Naive thymus-derived CD4-positive, alpha-beta T cell (primary cell): ENCODE data around the gene BRINP3. TPM values are rescaled to one million over a fixed set of nuclear protein-coding genes. Genes with fewer than 3 reads are reported as not detected.

Source experiments
- ATAC-seq: fragments of 150-1000 bp; cut with Tn5 transposase; 2 replicates; pipeline ENCODE4 v1.10.0; 2021; ENCODE audit warnings: mild to moderate bottlenecking, moderate library complexity
- CTCF ChIA-PET: fragments of 350-600 bp; sonication (Branson Sonifier 250); formaldehyde crosslinking; loops from one replicate; lab custom pipeline; 2021; ENCODE audit warnings: antibody characterized with exemption; lab: Charles Lee
- POLR2A ChIA-PET: fragments of 350-600 bp; sonication (Branson Sonifier 250); formaldehyde crosslinking; loops from one replicate; lab custom pipeline; 2021; ENCODE audit warnings: antibody characterized with exemption, inconsistent platforms; lab: Charles Lee
- DNase-seq, 9 donors: peaks; one replicate each; pipeline versions ENCODE4 v3.0.0 to v3.0.0-alpha.2; 2020 to 2022; ENCODE audit warnings: mixed read lengths in 1 of 9
- H3K27ac ChIP-seq: one replicate; pipeline ENCODE4 v1.7.0; 2013; ENCODE audit warnings: mild to moderate bottlenecking, low read depth, low read length, moderate library complexity
- H3K27me3 ChIP-seq, 2 donors: one replicate each; pipeline ENCODE4 v1.7.0; 2013; ENCODE audit warnings: low read length in 2 of 2, mild to moderate bottlenecking in 2 of 2, moderate library complexity in 2 of 2; ENCODE audit not compliant: control insufficient read depth in 2 of 2, insufficient read depth in 2 of 2
- H3K36me3 ChIP-seq, 3 experiments: 1 replicate in 2 of 3; 2 replicates in 1 of 3; pipeline ENCODE4 v1.7.0; 2013; ENCODE audit warnings: low read length in 3 of 3, mild to moderate bottlenecking in 3 of 3, moderate library complexity in 1 of 3; ENCODE audit not compliant: insufficient read depth in 3 of 3, control insufficient read depth in 2 of 3
- H3K4me1 ChIP-seq, 2 donors: one replicate each; pipeline ENCODE4 v1.7.0; 2013; ENCODE audit warnings: low read length in 2 of 2, mild to moderate bottlenecking in 2 of 2, moderate library complexity in 1 of 2; ENCODE audit not compliant: control insufficient read depth in 2 of 2, insufficient read depth in 2 of 2
- H3K4me3 ChIP-seq: 2 replicates; pipeline ENCODE4 v1.7.0; 2013; ENCODE audit warnings: mild to moderate bottlenecking, low read length
- H3K9me3 ChIP-seq, 3 experiments: 1 replicate in 2 of 3; 2 replicates in 1 of 3; pipeline ENCODE4 v1.7.0; 2013; ENCODE audit warnings: low read length in 3 of 3; ENCODE audit not compliant: control insufficient read depth in 2 of 3
- H3K27ac Mint-ChIP-seq, 9 donors: one replicate each; pipeline ENCODE4 v1.8.0; 2020 to 2022; ENCODE audit warnings: mixed read lengths in 9 of 9, mild to moderate bottlenecking in 8 of 9, moderate library complexity in 5 of 9, inconsistent platforms in 2 of 9
- H3K27me3 Mint-ChIP-seq, 5 donors: one replicate each; pipeline ENCODE4 v1.8.0; 2021 to 2022; ENCODE audit warnings: mixed read lengths in 5 of 5, mild to moderate bottlenecking in 1 of 5
- H3K36me3 Mint-ChIP-seq, 5 donors: one replicate each; pipeline ENCODE4 v1.8.0; 2020 to 2022; ENCODE audit warnings: mixed read lengths in 5 of 5, mild to moderate bottlenecking in 3 of 5, inconsistent platforms in 1 of 5
- H3K4me1 Mint-ChIP-seq, 7 donors: one replicate each; pipeline ENCODE4 v1.8.0; 2020 to 2022; ENCODE audit warnings: mixed read lengths in 7 of 7, mild to moderate bottlenecking in 3 of 7, inconsistent platforms in 1 of 7
- H3K4me3 Mint-ChIP-seq, 10 donors: one replicate each; pipeline ENCODE4 v1.8.0; 2020 to 2022; ENCODE audit warnings: mild to moderate bottlenecking in 10 of 10, mixed read lengths in 10 of 10, moderate library complexity in 6 of 10, inconsistent platforms in 2 of 10
- H3K9me3 Mint-ChIP-seq, 11 donors: one replicate each; pipeline ENCODE4 v1.8.0; 2020 to 2022; ENCODE audit warnings: mixed read lengths in 11 of 11, mild to moderate bottlenecking in 4 of 11, inconsistent platforms in 1 of 11, moderate library complexity in 1 of 11
- intact Hi-C, 2 donors: fragments of 100-400 bp; cut with micrococcal nuclease; formaldehyde crosslinking; loops; one replicate each; pipeline ENCODE4 v1.15.1; 2023
- polyA plus RNA-seq, 2 donors: library from polyadenylated mRNA; unstranded; fragments of 300-500 nt; fragmentation: Illumina TruSeq; gene quantifications; one replicate each; pipeline ENCODE4 v1.2.3, GENCODE V29; 2021
- total RNA-seq, 6 experiments: library from RNA in 5 of 6; stranded (reverse) in 5 of 6; gene quantifications; 1 replicate in 5 of 6; 2 replicates in 1 of 6; pipeline ENCODE4 v1.2.3 and lab custom pipeline; 2021 to 2026

The BRINP3 gene
- total and polyA plus RNA-seq, 7 experiments from 2014 or later: not detected

DNA sequence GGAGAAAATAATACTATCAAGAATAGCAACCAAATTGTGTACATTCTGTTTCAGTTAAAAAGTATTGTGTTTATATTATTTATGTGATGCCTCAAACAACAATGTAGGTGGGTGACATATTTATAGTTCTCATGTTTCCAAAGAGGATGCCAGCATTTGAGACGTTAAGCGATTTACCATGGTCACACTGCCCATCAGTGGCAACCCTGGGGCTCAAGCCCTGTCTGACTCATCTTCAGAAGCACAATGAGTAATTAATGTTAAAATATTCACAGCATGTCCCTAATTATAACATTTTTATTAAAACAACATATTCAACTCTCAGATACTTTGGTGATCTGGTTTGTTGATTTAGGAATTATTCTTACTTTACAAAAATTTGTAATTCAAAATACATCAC is 409.4 kb downstream of the BRINP3 start:
- ATAC-seq: no peak
- DNase-seq: no peak
- ChIA-PET CTCF (no interaction called here), POLR2A (no interaction called here)
- no peak overlapping the region for H3K27ac ChIP-seq
- H3K9me3 Mint-ChIP-seq: peaks cover 0 to 25% (median 4%) of the 10 kb centered on the region in 11 donors
- H3K36me3 Mint-ChIP-seq: no peaks in the 10 kb centered on the region
- no peaks in the 10 kb centered on the region for H3K9me3 ChIP-seq
- no peak overlapping the region for H3K27ac Mint-ChIP-seq
- intact Hi-C loops: no loop called here
- no peaks in the 10 kb centered on the region for H3K36me3 ChIP-seq
- H3K4me3 ChIP-seq: no peak overlapping the region
- peaks cover 0 to 4% (median 0%) of the 10 kb centered on the region in 7 donors for H3K4me1 Mint-ChIP-seq
- H3K27me3 Mint-ChIP-seq: no peaks in the 10 kb centered on the region
- no peaks in the 10 kb centered on the region for H3K4me1 ChIP-seq
- H3K4me3 Mint-ChIP-seq: no peak overlapping the region
- no peaks in the 10 kb centered on the region for H3K27me3 ChIP-seq

DNA sequence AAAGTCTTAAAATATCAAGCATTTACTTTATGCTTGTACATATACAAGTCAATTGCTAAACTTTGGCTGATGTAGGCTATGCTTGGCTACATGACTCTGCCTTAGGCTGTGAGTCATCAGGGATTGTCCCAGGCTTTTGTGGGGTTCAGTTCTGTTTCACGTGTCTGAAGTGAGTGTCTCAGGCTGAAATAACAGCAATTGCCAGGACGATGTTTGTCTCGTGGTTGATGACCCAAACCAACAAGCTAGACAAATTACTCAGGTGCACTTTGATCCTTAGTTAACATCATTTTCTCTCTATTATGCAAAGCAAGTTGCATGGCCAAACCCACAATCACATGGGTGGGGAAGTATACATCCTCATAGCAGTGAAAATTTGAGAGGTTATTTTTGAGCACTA is 410.1 kb downstream of the BRINP3 start:
- H3K36me3 Mint-ChIP-seq: no peaks in the 10 kb centered on the region
- peaks cover 0 to 19% (median 2%) of the 10 kb centered on the region in 11 donors for H3K9me3 Mint-ChIP-seq
- Histone ChIP-seq H3K4me1 (no peaks in the 10 kb centered on the region), H3K27ac (no peak overlapping the region), H3K4me3 (no peak overlapping the region), H3K27me3 (no peaks in the 10 kb centered on the region), H3K9me3 (no peaks in the 10 kb centered on the region), H3K36me3 (no peaks in the 10 kb centered on the region)
- CTCF ChIA-PET: no interaction called here
- ATAC-seq (no peak), DNase-seq (no peak)
- no peak overlapping the region for H3K27ac Mint-ChIP-seq
- POLR2A ChIA-PET: no interaction called here
- intact Hi-C loops: no loop called here
- peaks cover 0 to 4% (median 0%) of the 10 kb centered on the region in 7 donors for H3K4me1 Mint-ChIP-seq
- no peaks in the 10 kb centered on the region for H3K27me3 Mint-ChIP-seq
- no peak overlapping the region for H3K4me3 Mint-ChIP-seq

DNA sequence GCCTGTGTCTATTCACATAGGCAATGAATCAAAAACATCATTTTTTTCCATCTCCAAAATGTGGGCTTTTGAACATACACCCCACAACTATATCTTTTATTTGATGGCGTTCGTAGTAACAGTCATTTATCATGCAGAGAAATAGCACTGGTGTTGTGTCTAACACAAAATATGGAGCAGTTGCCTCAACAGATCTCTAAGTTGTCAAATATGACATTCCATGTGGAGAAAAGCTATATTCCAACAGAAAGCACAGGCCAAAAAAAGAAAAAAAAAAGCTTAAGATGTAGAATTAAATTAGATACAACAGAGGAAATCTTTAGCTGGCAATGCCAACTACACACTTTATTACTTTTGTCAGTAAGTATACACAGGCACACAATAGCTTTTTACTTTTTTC is 411.7 kb downstream of the BRINP3 start:
- Histone ChIP-seq H3K4me1 (no peaks in the 10 kb centered on the region), H3K4me3 (no peak overlapping the region), H3K27ac (no peak overlapping the region), H3K36me3 (no peaks in the 10 kb centered on the region), H3K27me3 (no peaks in the 10 kb centered on the region), H3K9me3 (no peaks in the 10 kb centered on the region)
- peaks cover 0 to 18% (median 3%) of the 10 kb centered on the region in 11 donors for H3K9me3 Mint-ChIP-seq
- no peak overlapping the region for H3K4me3 Mint-ChIP-seq
- H3K4me1 Mint-ChIP-seq: peaks cover 0 to 4% (median 0%) of the 10 kb centered on the region in 7 donors
- no peak for DNase-seq
- no peak overlapping the region for H3K27ac Mint-ChIP-seq
- intact Hi-C loops: no loop called here
- no peaks in the 10 kb centered on the region for H3K27me3 Mint-ChIP-seq
- no peak for ATAC-seq
- no peaks in the 10 kb centered on the region for H3K36me3 Mint-ChIP-seq
- ChIA-PET CTCF (interaction anchor here (0.6 kb wide), 1 partner anchor 803 kb away, joined by 6 read pairs; no protein-coding TSS in a partner anchor), POLR2A (no interaction called here)

DNA sequence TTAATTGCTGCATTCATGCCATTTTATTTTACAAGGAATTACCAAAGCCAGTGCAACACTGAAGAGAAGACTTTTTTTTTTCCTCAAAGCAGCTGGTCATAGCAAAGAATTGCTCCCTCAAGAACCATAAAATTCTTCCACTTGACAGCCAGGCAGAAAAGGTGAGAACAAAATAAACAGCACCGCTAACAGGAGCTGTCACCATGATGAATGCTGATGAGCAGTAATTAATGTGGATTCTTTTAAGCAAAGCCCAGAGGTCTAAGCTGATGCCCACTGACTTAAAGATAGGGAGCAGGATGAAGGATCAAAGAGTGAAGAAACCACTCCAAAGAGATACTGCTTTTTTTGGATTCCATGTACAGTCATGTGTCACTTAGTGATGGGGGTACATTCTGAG is 428.4 kb downstream of the BRINP3 start:
- H3K27ac Mint-ChIP-seq: no peak overlapping the region
- intact Hi-C loops: no loop called here
- Histone ChIP-seq H3K27ac (no peak overlapping the region), H3K9me3 (no peaks in the 10 kb centered on the region), H3K4me3 (no peak overlapping the region), H3K27me3 (no peaks in the 10 kb centered on the region), H3K4me1 (no peaks in the 10 kb centered on the region), H3K36me3 (no peaks in the 10 kb centered on the region)
- ATAC-seq (no peak), DNase-seq (no peak)
- no peaks in the 10 kb centered on the region for H3K36me3 Mint-ChIP-seq
- H3K9me3 Mint-ChIP-seq: peaks cover 0 to 9% (median 4%) of the 10 kb centered on the region in 11 donors
- POLR2A ChIA-PET: no interaction called here
- no peaks in the 10 kb centered on the region for H3K27me3 Mint-ChIP-seq
- H3K4me1 Mint-ChIP-seq: no peaks in the 10 kb centered on the region
- CTCF ChIA-PET: no interaction called here
- no peak overlapping the region for H3K4me3 Mint-ChIP-seq
